Liver (tissue), 9 donors: ENCODE measurements around the gene GPR26. TPM values are rescaled to one million over a fixed set of nuclear protein-coding genes. Genes with fewer than 3 reads are reported as not detected.
"Not testable (repeated sequence)": the region's sequence is repeated elsewhere in the genome, so short reads cannot be mapped to it uniquely, and the experiment has no call there.

ENCODE experiments used
- DNase-seq: peaks from one replicate; pipeline ENCODE4 v3.0.0-alpha.2; 2017; ENCODE audit warnings: low spot score
- H3K27ac ChIP-seq, 2 donors: one replicate each; pipeline ENCODE4 v1.7.0; 2013; ENCODE audit warnings: inconsistent platforms in 2 of 2, low read length in 2 of 2, control low read depth in 1 of 2, low read depth in 1 of 2, mild to moderate bottlenecking in 1 of 2
- H3K27me3 ChIP-seq, 4 donors: one replicate each; pipeline versions ENCODE4 v1.6.1 to v1.7.0; 2013; ENCODE audit warnings: low read length in 3 of 4, inconsistent platforms in 1 of 4, mild to moderate bottlenecking in 1 of 4, moderate library complexity in 1 of 4; ENCODE audit not compliant: control insufficient read depth in 4 of 4, insufficient read depth in 4 of 4
- H3K36me3 ChIP-seq, 4 donors: one replicate each; pipeline versions ENCODE4 v1.6.1 to v1.7.0; 2013; ENCODE audit warnings: low read length in 3 of 4, mild to moderate bottlenecking in 3 of 4, low read depth in 1 of 4, moderate library complexity in 1 of 4; ENCODE audit not compliant: control insufficient read depth in 4 of 4, insufficient read depth in 3 of 4
- H3K4me1 ChIP-seq, 4 donors: one replicate each; pipeline versions ENCODE4 v1.6.1 to v1.7.0; 2013; ENCODE audit warnings: low read length in 3 of 4, mild to moderate bottlenecking in 3 of 4, moderate library complexity in 1 of 4; ENCODE audit not compliant: control insufficient read depth in 4 of 4, insufficient read depth in 4 of 4
- H3K4me3 ChIP-seq, 3 donors: one replicate each; pipeline versions ENCODE4 v1.6.1 to v1.7.0; 2013; ENCODE audit warnings: low read length in 3 of 3, control low read depth in 1 of 3, low read depth in 1 of 3, mild to moderate bottlenecking in 1 of 3
- H3K9ac ChIP-seq, 2 donors: one replicate each; pipeline ENCODE4 v1.7.0; 2013; ENCODE audit warnings: low read length in 2 of 2, mild to moderate bottlenecking in 2 of 2, moderate library complexity in 2 of 2, control low read depth in 1 of 2, low read depth in 1 of 2
- H3K9me3 ChIP-seq, 4 donors: one replicate each; pipeline versions ENCODE4 v1.6.1 to v1.7.0; 2013; ENCODE audit warnings: low read length in 3 of 4; ENCODE audit not compliant: control insufficient read depth in 4 of 4
- EGR1 ChIP-seq, 2 donors: IDR thresholded peaks; 2 replicates each; pipeline ENCODE4 v1.6.1; 2016 to 2018; ENCODE audit warnings: antibody characterized with exemption in 2 of 2, low read depth in 2 of 2
- FOXA1 ChIP-seq: IDR thresholded peaks from 2 replicates; pipeline ENCODE4 v1.6.1; 2016; ENCODE audit warnings: antibody characterized with exemption
- FOXA2 ChIP-seq: IDR thresholded peaks from 2 replicates; pipeline ENCODE4 v1.6.1; 2016; ENCODE audit warnings: antibody characterized with exemption
- GABPA ChIP-seq, 2 donors: IDR thresholded peaks in 1 of 2; conservative IDR thresholded peaks in 1 of 2; 2 replicates each; pipeline ENCODE4 v1.6.1; 2016; ENCODE audit warnings: antibody characterized with exemption in 2 of 2, mild to moderate bottlenecking in 1 of 2, moderate library complexity in 1 of 2
- HNF4A ChIP-seq, 2 donors: conservative IDR thresholded peaks; 2 replicates each; pipeline ENCODE4 v1.6.1; 2016; ENCODE audit warnings: antibody characterized with exemption in 2 of 2, mild to moderate bottlenecking in 2 of 2
- HNF4G ChIP-seq: IDR thresholded peaks from 2 replicates; pipeline ENCODE4 v1.6.1; 2016; ENCODE audit warnings: antibody characterized with exemption
- JUND ChIP-seq, 2 donors: IDR thresholded peaks; 2 replicates each; pipeline ENCODE4 v1.6.1; 2016; ENCODE audit warnings: antibody characterized with exemption in 2 of 2
- NR2F2 ChIP-seq: IDR thresholded peaks from 2 replicates; pipeline ENCODE4 v1.6.1; 2016; ENCODE audit warnings: antibody characterized with exemption
- RAD21 ChIP-seq, 2 donors: IDR thresholded peaks; 2 replicates each; pipeline ENCODE4 v1.6.1; 2016; ENCODE audit warnings: antibody characterized with exemption in 2 of 2, mild to moderate bottlenecking in 2 of 2
- RXRA ChIP-seq, 2 donors: IDR thresholded peaks; 2 replicates each; pipeline ENCODE4 v1.6.1; 2017 to 2018; ENCODE audit warnings: antibody characterized with exemption in 2 of 2, mild to moderate bottlenecking in 1 of 2
- SP1 ChIP-seq: IDR thresholded peaks from 2 replicates; pipeline ENCODE4 v1.6.1; 2018; ENCODE audit warnings: antibody characterized with exemption, mild to moderate bottlenecking
- TAF1 ChIP-seq: conservative IDR thresholded peaks from 2 replicates; pipeline ENCODE4 v1.6.1; 2016; ENCODE audit warnings: antibody characterized with exemption, mild to moderate bottlenecking
- YY1 ChIP-seq: IDR thresholded peaks from 2 replicates; pipeline ENCODE4 v1.6.1; 2016; ENCODE audit warnings: antibody characterized with exemption, mild to moderate bottlenecking
- WGBS: extraction: QIAGEN DNeasy Blood & Tissue Kit; methylation state at CpG from one replicate; pipeline ENCODE4 v1.1.7; 2013; 5-methylcytosine and 5-hydroxymethylcytosine counted together
- polyA plus RNA-seq, 2 donors: library from polyadenylated mRNA; stranded (reverse) in 1 of 2; unstranded in 1 of 2; fragments of 200-250 nt in 1 of 2; fragments of >200 nt in 1 of 2; fragmentation: Nextera tagmentation in 1 of 2; extraction: Ambion mirVana in 1 of 2; gene quantifications; one replicate each; pipeline versions ENCODE4 v1.2.1 to v1.2.3, GENCODE V29; 2013 to 2015
- total RNA-seq, 2 donors: library from RNA; depleted of rRNA; stranded (reverse); fragments of >200 nt; gene quantifications; one replicate each; pipeline ENCODE4 v1.2.3, GENCODE V29; 2014
- TF ChIP-seq, protein P1 (sequence below): IDR thresholded peaks from 2 replicates; pipeline ENCODE4 v1.6.1; 2016; ENCODE audit warnings: antibody characterized with exemption
- TF ChIP-seq, protein P2 (sequence below): IDR thresholded peaks from 2 replicates; pipeline ENCODE4 v1.6.1; 2016; ENCODE audit warnings: antibody characterized with exemption
- TF ChIP-seq, protein P3 (sequence below): IDR thresholded peaks from 2 replicates; pipeline ENCODE4 v1.6.1; 2016; ENCODE audit warnings: antibody characterized with exemption, mild to moderate bottlenecking
- TF ChIP-seq, protein P4 (sequence below): fragments of 150-350 bp; IDR thresholded peaks from 2 replicates; pipeline ENCODE4 v1.5.1; 2017; ENCODE audit warnings: improper control_type of control experiment, low read depth, low read length; ENCODE audit not compliant: missing input control
- donor health status: healthy.
- donor health status: healthy.
- donor health status: healthy.
- donor health status: healthy.
- donor health status: healthy.

The GPR26 gene
- total and polyA plus RNA-seq, 4 donors: not detected

DNA sequence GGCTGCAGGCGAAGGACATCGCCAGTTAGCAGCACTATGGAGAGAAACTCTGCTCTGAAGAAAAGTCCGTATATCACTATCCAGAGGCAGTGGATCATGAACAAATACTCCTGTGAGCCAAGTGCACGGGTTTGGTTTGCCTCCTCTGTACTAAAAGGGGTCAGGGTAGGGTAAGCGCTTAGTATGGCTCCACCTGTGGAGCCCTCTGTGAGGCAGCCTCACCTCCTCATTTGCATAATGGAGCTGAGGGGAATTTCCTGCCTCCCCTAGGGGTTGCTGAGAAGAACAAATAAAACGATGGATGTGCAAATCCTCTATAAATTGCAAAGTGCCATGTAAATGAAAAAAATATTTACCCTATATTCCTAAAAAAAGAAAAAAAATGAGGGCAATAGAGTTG is 63.4 kb downstream of the GPR26 start (continued):
- TF ChIP-seq GABPA (IDR thresholded peaks at IDR 0.05 in 1 of 2, conservative IDR thresholded peaks at IDR 0.05 in 1 of 2) (no peak), YY1 (no peak), RAD21 (IDR thresholded peaks at IDR 0.05) (no peak), HNF4G (no peak), RXRA (IDR thresholded peaks at IDR 0.05) (no peak), JUND (IDR thresholded peaks at IDR 0.05) (no peak)
- TF ChIP-seq, protein P1, sequence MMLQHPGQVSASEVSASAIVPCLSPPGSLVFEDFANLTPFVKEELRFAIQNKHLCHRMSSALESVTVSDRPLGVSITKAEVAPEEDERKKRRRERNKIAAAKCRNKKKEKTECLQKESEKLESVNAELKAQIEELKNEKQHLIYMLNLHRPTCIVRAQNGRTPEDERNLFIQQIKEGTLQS: no peak

DNA sequence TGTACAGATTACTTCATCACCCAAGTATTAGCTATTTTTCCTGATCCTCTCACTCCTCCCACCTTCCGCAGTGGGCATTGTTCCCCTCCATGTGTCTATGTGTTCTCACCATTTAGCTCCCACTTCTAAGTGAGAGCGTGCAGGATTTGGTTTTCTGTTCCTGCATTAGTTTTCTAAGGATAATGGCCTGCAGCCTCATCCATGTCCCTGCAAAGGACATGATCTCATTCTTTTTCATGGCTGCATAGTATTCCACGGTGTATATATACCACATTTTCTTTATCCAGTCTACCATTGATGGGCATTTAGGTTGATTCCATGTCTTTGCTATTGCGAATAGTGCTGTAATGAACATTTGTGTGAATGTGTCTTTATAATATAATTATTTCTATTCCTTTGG is 70.8 kb downstream of the GPR26 start:
- WGBS: 62% methylated on average over 4 of the region's 4 CpGs
- H3K36me3 ChIP-seq, H3K4me1 ChIP-seq, H3K4me3 ChIP-seq, H3K9ac ChIP-seq, DNase-seq, H3K27ac ChIP-seq, H3K27me3 ChIP-seq, H3K9me3 ChIP-seq: not testable (repeated sequence)

DNA sequence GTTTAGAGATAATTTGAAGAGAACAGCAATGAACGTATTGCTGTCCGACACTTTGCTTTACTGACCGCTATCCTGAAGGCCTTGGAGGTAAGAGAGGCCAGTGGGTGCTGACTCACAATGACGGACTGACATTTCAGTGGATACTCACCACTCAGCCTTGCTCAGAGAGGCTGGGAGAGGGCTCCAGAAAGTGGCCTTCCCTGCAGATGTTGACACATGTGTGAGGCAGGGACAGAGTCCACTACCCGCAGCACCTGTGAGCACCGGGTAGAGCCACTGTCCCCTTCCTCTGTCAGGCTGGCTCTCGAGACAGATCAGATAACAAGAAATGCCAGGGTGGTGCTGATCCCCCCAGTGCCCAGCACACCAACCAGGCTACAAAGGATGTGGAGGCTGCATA is 75.0 kb downstream of the GPR26 start:
- no peak overlapping the region for H3K27ac ChIP-seq
- DNase-seq: no peak
- H3K9me3 ChIP-seq: no peaks in the 10 kb centered on the region
- H3K9ac ChIP-seq: no peak overlapping the region
- H3K27me3 ChIP-seq: peaks cover 0 to 5% (median 0%) of the 10 kb centered on the region in 4 donors
- H3K4me1 ChIP-seq: no peaks in the 10 kb centered on the region
- WGBS: 55% methylated on average over 7 of the region's 7 CpGs
- H3K36me3 ChIP-seq: no peaks in the 10 kb centered on the region
- no peak overlapping the region for H3K4me3 ChIP-seq
- no peak for TF ChIP-seq NR2F2
- TF ChIP-seq, protein P2, sequence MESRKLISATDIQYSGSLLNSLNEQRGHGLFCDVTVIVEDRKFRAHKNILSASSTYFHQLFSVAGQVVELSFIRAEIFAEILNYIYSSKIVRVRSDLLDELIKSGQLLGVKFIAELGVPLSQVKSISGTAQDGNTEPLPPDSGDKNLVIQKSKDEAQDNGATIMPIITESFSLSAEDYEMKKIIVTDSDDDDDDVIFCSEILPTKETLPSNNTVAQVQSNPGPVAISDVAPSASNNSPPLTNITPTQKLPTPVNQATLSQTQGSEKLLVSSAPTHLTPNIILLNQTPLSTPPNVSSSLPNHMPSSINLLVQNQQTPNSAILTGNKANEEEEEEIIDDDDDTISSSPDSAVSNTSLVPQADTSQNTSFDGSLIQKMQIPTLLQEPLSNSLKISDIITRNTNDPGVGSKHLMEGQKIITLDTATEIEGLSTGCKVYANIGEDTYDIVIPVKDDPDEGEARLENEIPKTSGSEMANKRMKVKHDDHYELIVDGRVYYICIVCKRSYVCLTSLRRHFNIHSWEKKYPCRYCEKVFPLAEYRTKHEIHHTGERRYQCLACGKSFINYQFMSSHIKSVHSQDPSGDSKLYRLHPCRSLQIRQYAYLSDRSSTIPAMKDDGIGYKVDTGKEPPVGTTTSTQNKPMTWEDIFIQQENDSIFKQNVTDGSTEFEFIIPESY: no peak
- no peak for TF ChIP-seq YY1
- no peak for TF ChIP-seq TAF1
- TF ChIP-seq EGR1 (IDR thresholded peaks at IDR 0.05; ENCODE audit: low read depth in 2 of 2): no peak
- no peak for TF ChIP-seq FOXA1
- TF ChIP-seq GABPA (IDR thresholded peaks at IDR 0.05 in 1 of 2, conservative IDR thresholded peaks at IDR 0.05 in 1 of 2): no peak
- TF ChIP-seq, protein P3, sequence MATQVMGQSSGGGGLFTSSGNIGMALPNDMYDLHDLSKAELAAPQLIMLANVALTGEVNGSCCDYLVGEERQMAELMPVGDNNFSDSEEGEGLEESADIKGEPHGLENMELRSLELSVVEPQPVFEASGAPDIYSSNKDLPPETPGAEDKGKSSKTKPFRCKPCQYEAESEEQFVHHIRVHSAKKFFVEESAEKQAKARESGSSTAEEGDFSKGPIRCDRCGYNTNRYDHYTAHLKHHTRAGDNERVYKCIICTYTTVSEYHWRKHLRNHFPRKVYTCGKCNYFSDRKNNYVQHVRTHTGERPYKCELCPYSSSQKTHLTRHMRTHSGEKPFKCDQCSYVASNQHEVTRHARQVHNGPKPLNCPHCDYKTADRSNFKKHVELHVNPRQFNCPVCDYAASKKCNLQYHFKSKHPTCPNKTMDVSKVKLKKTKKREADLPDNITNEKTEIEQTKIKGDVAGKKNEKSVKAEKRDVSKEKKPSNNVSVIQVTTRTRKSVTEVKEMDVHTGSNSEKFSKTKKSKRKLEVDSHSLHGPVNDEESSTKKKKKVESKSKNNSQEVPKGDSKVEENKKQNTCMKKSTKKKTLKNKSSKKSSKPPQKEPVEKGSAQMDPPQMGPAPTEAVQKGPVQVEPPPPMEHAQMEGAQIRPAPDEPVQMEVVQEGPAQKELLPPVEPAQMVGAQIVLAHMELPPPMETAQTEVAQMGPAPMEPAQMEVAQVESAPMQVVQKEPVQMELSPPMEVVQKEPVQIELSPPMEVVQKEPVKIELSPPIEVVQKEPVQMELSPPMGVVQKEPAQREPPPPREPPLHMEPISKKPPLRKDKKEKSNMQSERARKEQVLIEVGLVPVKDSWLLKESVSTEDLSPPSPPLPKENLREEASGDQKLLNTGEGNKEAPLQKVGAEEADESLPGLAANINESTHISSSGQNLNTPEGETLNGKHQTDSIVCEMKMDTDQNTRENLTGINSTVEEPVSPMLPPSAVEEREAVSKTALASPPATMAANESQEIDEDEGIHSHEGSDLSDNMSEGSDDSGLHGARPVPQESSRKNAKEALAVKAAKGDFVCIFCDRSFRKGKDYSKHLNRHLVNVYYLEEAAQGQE: no peak
- TF ChIP-seq, protein P4, sequence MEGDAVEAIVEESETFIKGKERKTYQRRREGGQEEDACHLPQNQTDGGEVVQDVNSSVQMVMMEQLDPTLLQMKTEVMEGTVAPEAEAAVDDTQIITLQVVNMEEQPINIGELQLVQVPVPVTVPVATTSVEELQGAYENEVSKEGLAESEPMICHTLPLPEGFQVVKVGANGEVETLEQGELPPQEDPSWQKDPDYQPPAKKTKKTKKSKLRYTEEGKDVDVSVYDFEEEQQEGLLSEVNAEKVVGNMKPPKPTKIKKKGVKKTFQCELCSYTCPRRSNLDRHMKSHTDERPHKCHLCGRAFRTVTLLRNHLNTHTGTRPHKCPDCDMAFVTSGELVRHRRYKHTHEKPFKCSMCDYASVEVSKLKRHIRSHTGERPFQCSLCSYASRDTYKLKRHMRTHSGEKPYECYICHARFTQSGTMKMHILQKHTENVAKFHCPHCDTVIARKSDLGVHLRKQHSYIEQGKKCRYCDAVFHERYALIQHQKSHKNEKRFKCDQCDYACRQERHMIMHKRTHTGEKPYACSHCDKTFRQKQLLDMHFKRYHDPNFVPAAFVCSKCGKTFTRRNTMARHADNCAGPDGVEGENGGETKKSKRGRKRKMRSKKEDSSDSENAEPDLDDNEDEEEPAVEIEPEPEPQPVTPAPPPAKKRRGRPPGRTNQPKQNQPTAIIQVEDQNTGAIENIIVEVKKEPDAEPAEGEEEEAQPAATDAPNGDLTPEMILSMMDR: no peak
- no peak for TF ChIP-seq SP1
- TF ChIP-seq FOXA2: no peak
- TF ChIP-seq HNF4A (conservative IDR thresholded peaks at IDR 0.05): no peak
- TF ChIP-seq, protein P1: no peak
